IPS-NIHi7 (cell line): ENCODE results near the gene RASL11A.
A peak's percentile ranks its signal among the peaks of the same experiment; 100 is the strongest.
"Not testable (repeated sequence)": the region's sequence is repeated elsewhere in the genome, so short reads cannot be mapped to it uniquely, and the experiment has no call there.

Source experiments
- DNase-seq: peaks from one replicate; pipeline ENCODE4 v3.0.0; 2012; ENCODE audit warnings: mixed read lengths; ENCODE audit errors: extremely low spot score

RASL11A gene, protein sequence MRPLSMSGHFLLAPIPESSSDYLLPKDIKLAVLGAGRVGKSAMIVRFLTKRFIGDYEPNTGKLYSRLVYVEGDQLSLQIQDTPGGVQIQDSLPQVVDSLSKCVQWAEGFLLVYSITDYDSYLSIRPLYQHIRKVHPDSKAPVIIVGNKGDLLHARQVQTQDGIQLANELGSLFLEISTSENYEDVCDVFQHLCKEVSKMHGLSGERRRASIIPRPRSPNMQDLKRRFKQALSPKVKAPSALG

DNA sequence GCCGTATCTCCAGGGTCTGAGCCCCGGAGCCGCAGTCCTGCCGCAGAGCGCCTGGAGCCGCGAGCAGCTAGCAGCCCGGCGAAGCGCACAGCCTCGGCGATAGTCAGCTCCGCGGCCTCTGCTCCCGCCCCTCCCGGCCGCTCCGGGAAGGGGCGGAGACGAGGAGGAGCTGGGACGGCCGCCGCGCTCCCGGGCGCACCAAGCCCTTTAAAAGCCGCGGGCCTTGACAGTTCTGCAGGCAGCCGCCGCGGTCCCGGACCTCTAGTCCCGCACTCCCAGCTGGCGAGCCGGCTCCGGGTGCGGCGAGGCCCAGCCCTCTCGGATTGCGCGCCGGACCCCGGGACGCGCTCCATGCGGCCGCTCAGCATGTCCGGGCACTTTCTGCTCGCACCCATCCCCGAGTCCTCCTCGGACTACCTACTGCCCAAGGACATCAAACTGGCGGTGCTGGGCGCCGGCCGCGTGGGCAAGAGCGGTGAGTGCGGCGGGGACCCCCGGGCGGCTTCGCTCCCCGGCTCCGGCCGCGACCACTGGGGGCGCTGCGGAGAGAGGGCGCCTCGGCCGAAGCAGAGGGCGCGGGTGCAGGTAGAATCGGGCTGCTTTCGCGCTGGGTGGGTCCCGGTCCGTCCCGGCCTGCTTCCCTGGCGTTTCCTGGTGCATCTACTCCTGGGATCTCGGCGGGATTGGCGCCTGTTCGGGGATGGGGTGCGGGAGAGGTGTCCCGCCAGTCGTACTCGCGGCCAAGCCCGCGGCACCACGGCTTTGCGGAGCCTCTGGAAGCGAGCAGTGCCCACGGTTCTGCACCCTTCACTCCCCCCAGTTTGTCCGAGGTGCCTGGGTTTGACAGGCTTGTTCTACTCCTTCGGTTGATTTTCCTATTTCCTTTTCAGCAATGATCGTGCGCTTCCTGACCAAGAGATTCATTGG, at the start of gene RASL11A:
TSS of gene RASL11A (plus strand) at position 237 of the 927 bp plus-strand sequence. CDS start at position 352, 115 bp downstream.
- peak; percentile 91 for DNase-seq

DNA sequence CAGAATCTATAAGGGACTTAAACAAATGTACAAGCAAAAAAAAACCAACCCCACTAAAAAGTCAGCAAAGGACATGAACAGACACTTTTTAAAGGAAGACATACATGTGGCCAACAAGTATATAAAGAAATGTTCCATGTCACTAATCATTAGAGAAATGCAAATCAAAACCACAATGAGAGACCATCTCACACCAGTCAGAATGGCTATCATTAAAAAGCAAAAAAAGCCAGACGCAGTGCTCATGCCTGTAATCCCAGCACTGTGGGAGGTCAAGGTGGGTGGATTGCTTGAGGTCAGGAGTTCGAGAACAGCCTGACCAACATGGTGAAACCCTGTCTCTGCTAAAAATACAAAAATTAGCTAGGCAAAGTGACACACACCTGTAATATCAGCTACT, 48.5 kb upstream of the RASL11A start:
- not testable (repeated sequence) for DNase-seq

DNA sequence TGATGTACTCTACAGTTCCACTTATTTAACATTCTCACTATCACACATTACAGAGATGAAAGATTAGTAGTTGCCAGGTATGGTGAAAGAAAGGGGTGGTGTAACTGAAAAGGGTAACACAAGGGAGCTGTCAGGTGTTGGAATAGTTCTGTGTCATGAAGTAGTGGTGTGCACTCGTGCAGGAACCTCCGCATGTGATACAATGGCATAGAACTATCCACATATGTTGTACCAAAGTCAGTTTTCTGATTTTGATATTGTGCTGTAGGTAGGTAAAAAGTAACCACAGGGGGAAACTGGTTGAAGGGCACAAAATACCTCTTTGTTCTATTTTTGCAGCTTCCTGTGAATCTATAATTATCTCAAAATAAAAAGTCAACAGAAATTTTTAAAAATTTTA, 43.6 kb upstream of the RASL11A start:
- no peak for DNase-seq

DNA sequence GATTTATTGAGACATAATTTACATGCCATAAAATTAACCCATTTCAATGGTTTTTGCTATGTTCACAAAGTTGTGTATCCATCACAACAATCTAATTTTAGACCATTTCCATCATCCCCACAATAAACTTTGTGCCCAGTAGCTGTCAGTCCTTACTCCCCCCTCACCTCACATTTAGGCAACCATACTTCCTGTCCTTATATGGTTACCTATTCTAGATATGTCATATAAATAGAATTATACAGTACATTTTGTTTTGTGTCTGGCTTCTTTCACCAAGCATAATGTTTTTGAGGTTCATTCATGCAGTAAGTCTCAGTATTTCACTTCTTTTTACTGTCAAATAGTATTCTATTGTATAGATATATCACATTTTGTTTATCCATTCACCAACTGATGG, 42.5 kb upstream of the RASL11A start:
- no peak for DNase-seq

DNA sequence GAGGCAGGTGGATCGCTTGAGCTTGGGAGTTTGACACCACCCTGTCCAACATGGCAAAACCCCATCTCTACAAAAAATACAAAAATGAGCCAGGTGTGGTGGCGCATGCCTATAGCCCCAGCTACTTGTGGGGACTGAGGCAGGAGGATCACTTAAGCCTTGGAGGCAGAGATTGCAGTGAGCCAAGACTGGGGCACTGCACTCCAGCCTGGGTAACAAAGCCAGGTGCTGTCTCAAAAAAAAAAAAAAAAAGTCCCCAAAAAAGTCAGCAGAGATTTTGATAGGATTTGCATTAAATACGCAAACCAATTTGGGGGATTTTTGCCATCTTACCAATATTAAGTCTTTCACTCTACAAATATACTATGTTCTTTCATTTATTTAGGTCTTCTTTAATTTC, 41.0 kb upstream of the RASL11A start:
- DNase-seq: no peak

DNA sequence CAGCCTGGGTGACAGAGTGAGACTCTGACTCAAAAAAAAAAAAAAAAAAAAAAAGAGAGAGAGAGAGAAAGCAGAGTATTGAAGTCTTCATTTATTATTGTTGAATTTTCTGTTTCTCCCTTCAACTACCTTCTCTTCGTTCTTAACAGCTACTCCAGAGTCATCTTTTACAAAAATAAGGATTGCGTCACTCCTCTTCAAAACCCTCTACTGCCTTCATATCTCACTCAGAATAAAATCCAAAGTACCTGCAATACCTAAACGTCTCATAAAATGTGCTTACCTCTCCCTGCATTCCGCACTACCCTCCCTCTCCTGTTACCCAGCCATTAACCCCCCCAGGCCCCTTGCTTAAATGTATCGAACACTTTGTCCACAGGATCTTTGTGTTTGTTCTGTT, 36.7 kb upstream of the RASL11A start:
- DNase-seq: no peak

DNA sequence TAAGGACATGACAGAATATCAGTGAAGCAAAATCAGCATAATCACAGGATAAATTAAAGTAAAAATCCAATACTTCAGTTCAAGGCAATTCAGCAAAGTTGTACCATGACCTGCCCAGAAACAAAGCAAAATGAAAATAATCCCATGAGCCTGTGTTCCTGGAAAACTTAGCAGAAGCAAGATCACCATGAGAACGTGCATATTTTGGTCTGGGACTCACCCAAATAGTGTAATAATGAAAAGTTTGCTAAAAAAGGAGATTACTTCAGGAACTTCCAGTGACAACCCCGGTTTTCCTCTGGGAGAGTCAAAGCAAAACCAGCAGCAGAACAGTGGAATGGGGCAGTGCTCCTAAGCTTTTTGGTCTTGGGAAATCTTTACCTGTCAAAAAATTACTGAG, 34.2 kb upstream of the RASL11A start:
- no peak for DNase-seq

DNA sequence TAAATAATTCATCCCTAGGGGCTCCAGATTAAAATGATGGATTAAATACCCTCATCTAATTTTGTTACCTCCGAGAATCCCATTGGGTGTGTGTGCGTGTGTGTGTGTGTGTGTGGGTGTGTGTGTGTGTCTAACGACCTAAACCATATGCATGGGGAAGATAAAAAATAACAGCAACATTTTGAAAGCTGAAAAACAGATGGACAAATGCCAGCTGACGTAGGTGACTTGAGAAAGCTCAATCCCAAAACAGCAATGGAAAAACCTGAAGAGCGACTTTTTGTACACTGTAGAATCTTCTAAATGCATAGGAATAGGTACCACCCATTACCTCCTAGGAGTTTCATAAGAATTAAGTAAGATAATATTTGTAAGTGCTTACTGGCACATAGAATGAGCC, 27.9 kb upstream of the RASL11A start:
- no peak for DNase-seq

DNA sequence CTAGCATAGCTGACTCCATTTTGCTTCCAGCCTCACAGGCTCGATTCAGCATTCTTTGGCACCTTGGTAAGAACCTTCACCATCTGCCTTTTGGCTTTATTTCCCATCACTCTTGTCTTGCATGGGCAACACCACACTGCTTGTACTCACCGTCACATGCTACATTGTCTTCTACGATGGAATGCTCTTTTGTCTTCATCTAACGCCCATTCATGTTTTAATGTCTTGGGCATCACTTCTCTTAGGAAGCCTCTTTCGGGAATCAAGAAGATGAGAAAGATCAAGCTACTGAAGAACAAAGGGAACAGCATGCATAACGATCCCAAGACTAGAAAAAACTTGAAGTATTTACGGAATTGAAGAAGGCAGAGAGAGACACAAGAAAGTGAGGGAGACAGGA, 25.0 kb upstream of the RASL11A start:
- DNase-seq: no peak

DNA sequence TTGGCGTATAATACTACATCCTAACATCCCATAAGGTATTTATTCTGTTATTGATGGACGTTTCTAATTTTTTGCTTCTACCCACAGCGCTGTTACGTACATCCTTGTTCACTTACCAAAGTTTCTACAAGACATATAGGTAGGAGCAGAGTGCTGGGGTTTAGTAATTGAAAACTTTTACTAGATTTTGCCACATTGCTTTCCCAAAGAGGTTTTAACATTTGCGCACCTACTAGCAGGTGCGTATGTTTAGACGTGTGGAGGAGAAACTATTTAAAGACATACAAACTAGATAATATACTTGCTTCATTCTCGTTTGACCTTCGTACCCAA, 19.8 kb upstream of the RASL11A start:
- no peak for DNase-seq

DNA sequence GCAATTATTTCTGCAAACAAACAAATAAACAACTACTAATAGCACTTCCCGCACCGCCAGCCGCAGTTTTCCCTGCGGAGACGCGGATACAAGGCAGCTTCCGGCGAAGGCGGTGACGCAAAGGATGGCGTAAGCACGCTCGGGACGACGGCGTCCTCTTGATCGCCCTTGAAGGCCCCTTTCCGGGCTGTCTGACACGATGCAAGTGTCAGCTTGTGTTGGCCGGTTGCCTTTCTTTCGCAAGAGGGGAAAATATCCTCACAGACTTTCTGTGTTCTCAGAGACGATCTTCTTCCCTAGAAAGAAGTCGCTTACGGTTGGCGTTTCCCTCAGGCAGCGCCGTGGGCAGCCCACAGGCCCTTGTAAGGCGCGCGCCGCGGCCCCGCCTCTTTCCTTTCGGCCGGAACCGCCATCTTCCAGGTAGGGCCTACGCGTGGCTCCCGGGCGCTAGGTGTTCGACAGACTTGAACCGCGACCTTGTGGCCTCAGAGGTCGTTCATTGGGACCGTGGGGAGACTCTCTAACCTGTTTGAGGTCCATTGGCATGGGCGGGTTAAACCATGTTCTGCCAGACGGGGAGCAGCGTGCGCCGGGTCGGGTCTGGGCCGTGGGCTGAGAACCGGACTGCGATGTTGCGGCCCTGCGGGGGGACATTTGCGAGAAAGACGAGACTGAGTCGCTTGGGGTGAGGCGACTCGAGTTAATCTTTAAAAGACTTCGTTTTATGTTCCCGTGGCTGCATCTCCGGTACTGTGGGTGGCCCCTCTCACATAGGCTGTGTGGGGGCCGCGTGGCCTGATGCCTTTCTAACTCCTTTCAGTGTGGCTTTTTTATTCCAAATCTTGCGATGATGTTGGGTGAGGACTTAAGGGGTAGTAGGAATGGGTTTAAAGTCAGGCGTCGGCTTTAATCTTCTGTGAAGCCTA, 19.2 kb upstream of the RASL11A start, which contains the start of gene RPL21:
TSS of gene RPL21 (plus strand) at position 393 of the 926 bp plus-strand sequence. CDS start 2,219 bp downstream, outside the sequence.
- peak; percentile 84 for DNase-seq

DNA sequence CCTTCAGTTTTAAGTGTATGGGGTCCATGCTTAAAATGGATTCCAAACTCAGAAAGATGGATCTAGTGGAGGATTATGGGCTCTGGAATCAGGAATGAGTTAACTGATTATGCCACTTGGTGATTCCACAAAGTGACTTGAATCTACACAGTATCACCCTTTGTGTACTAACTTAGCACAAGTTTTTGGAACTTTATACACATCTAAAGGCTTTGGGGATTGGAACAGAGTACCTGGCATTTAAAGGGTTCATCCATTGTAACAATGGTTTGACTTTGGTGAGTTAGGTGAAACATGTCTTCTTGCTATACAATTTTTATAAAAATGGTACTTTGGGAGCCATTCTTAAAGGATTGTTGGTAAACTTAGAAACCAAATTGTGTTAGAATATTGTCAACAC, 18.2 kb upstream of the RASL11A start:
- DNase-seq: no peak

DNA sequence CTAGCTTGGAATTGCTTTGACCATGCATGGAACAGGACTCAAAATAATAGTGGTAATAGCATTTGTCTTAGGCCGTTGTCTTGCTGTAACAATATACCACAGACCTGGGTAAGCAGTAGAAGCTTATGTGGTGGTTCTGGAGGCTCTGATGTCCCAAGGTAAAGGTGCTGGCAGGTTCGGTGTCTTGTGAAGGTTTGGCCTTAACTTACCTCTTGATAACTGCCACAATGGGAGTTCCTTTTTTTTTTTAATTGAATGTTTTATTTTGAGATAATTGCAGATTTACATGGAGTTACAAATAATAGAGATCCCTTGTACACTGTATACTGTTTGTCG, 13.4 kb upstream of the RASL11A start:
- DNase-seq: no peak

DNA sequence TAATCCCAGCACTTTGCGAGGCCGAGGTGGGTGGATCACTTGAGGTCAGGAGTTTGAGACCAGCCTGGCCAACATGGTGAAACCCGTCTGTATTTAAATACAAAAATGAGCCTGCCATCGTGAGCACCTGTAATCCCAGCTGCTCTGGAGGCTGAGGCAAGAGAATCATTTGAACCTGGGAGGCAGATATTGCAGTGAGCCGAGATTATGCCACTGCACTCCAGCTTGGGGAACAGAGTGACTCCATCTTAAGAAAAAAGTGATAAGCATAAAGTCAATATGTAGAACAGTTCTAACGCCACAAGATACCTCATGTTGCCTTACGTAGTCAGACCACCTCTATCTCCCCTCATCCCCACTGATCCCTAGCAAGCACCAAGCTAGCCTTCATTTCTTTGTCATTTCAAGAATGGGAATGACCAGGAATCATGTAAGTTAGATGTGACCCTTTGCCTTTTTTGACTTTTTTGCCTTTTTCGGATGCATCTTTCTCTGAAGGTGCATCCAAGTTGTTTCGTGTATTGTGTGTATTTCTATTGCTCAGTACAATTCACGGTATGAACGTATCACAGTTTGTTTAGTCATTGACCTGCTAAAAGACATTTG, 12.9 kb upstream of the RASL11A start:
- no peak for DNase-seq

DNA sequence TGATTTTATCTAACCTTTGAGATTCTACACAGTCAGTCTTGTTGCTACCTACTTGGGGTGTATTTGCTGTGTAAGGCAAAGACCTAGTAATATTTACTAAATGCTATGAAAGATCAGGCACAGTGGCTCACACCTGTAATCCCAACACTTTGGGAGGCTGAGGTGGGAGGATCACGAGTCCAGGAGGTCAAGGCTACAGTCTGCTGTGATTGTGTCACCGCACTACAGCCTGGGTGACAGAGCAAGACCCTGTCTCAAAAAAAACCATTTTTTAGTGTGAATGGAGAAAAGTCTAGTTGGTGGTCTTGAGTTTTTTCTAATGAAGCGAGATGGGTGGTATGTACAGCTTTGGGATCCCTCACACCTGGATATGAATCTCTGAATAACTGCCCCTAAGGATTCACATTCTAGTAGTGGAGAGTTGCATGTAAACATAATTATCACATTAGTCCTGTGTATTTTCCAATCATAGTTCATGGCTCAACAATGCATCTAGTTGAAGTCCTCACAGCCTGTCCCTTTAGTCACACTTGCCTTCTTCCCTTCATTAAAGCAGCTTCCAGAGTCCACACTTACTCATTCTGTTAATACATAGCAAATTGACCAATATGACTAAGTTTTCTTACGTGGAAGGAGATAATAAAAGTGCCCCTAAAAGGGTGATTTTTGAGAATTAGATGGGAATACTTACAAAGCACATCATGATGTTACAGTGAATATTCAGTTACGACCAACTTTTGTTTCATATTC, 11.8 kb upstream of the RASL11A start:
- DNase-seq: no peak

DNA sequence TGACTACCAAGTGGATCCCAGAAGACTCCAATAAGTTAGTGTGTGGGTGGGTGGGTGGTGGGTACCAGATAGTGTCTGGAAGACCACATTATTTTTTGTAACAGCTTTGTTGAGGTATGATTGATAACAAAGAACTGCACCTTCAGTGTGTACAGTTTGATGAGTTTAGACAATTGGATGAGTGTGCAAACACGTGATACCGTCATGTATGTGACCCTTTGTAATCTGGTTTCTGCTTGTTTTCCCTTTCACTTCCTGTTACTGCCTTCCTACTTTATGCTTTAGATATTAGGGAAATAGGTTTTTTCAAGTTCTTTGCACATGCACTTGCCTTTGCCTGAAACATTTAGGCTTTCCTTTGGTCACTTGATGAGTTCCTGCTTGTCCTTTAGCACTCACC, 10.8 kb upstream of the RASL11A start:
- no peak for DNase-seq

DNA sequence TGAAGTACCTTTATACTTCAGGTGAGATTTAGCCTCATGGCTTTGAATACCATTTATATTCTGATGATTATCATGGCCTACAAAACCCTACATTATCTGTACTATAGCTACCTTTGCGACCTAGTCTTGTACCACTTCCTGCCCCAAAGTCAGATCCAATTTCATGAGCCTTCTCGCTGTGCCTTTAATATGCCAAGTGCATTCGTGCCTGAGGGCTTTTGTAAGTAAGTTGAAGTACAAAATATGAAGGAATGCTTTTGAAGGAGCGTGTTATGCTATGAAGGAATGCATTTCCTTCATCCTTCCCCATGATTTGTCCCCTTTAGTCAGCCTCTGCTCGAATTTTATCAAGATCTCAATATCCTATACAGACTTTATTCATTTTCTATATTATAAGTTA, 9.2 kb upstream of the RASL11A start:
- DNase-seq: no peak

DNA sequence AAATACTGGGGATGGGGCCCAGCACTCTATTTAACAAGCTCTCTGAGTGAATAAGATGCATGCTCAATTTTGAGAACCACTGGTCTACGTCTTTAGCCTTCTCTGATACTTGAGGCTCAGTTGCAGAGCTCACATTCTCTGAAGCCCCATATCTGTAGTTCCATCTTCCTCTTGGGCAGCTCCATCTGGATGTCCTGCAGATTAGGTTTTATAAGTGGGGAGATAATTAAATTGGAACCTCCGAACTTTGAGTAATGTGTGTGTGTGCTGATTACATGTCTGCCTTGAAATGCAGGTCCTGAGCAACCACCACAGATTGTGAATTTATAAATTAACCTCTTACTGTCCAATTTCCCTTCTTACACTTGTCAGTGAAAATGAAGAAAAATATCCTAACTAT, 7.2 kb upstream of the RASL11A start:
- no peak for DNase-seq

DNA sequence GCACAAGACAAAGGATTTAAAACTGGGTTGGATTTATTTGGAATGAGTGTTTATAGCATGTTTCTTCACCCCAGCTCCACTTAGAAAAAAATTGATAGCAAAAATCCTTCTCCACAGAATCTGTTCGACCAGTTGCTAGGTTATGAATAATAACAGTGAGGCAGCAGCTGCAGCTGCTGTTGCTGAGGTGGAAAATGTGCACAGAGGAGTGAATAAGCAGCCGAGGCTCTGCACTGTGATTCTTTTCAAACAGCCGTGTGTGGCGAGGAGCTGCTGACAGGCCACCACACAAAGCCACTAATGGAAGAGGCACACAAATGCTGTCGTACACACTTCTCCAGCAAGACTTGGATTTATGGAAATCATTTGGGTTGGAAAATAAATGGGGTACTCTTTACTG, 6.4 kb upstream of the RASL11A start:
- DNase-seq: no peak

DNA sequence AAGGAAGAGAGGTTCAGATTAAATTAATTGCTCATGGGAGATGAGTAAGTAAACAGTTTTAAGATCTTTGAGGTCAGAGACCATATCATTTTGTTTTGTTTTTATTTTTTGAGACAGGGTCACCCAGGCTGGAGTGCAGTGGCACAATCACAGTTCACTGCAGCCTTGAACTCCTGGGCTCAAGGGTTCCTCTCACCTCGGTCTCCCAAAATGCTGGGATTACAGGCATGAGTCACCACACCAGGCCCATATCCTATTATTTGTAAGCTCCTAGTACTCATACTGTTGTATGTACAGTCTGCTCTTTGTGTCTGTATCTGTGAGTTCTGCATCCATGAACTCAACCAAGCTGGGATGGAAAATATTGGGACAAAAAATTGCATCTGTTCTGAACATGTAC, 6.0 kb upstream of the RASL11A start:
- no peak for DNase-seq

DNA sequence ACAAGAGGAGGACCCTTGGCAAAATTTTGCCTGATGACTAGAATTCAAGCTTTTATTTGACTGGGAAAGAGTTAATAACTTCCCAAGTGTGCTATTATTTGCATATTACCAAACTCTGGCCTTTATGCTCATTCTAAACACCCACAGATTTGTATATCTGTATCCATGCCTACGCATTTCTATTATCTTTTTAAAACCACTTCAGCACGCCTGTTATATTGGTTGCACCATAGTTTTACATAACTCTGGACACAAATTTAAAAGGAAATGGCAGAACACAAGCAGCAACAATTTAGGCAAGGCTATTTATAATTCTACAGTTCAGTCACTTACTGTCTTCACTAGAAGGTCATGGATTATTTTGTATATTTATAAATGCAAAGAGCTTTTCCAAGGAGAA, 3.7 kb upstream of the RASL11A start:
- DNase-seq: no peak
